ENCODE data around the gene GSAP.

The GSAP gene

DNA sequence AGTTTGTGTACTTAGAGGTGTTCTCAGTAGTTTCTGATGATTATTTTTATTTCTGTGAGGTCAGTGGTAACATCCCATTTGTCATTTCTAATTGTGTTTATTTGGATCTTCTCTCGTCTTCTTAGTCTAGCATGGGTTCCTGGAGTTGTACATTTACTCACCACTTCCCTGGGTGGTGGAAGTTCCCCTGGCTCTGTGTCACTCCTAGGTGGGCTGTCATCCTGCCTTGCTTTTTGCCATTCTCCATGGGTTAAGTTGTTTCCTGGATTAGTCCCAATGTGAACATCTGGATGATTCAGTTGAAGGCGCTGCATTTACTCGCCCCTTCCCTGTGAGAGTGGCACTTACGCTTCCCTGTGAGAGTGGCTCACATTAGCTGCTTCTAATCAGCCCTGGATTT is 48.2 kb downstream of the GSAP start:
- in situ Hi-C loops (cut with HindIII; ENCODE audit: low sequenced_read_pairs): no loop called here
- H3K4me3 ChIP-seq (ENCODE audit: low read depth, low read length): no peak overlapping the region
- TF ChIP-seq, protein P1, sequence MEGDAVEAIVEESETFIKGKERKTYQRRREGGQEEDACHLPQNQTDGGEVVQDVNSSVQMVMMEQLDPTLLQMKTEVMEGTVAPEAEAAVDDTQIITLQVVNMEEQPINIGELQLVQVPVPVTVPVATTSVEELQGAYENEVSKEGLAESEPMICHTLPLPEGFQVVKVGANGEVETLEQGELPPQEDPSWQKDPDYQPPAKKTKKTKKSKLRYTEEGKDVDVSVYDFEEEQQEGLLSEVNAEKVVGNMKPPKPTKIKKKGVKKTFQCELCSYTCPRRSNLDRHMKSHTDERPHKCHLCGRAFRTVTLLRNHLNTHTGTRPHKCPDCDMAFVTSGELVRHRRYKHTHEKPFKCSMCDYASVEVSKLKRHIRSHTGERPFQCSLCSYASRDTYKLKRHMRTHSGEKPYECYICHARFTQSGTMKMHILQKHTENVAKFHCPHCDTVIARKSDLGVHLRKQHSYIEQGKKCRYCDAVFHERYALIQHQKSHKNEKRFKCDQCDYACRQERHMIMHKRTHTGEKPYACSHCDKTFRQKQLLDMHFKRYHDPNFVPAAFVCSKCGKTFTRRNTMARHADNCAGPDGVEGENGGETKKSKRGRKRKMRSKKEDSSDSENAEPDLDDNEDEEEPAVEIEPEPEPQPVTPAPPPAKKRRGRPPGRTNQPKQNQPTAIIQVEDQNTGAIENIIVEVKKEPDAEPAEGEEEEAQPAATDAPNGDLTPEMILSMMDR (IDR thresholded peaks at IDR 0.05; ENCODE audit: low read depth, low read length): no peak
- no peak for DNase-seq (ENCODE audit: low read depth, low spot score)

DNA sequence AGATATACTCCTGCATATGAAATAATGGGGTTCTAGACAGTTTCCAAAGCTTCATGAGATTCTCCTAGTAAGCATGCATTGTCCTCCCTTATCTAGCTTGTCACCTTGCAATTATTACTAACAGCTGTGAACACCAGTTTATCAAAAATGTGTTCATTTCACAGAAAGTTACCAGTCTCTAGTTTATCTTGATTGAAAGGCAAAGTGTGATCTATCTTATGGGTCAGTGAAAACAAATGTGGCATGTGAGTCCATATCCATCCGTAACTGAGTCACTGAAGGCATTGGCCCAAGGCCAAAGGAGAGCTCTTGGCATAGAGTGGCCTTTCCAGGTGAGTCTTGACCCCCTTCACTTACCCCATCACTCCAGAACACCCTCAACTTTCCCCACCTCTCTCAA is 53.2 kb downstream of the GSAP start:
- DNase-seq (ENCODE audit: low read depth, low spot score): no peak
- in situ Hi-C loops (cut with HindIII; ENCODE audit: low sequenced_read_pairs): no loop called here
- TF ChIP-seq, protein P1 (IDR thresholded peaks at IDR 0.05; ENCODE audit: low read depth, low read length): no peak
- no peak overlapping the region for H3K4me3 ChIP-seq (ENCODE audit: low read depth, low read length)

DNA sequence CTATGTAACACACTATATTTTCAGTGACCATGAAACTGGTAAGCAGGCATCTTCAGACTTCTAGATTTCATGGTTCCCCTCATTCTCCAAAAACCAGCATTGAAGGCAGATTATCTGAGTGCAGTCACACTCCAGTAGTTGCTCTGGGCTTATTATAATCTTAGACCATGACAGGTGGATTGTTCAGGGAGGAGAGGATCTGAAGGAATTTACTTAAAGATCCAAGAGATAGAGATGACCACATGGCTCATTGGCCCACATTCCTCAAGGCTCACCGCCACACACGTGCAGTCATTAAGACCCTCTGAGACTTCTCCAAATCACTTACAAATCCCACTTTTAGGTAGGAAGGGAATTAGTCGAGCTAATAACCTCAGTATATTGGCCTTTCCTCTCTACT is 55.2 kb downstream of the GSAP start:
- no peak for DNase-seq (ENCODE audit: low read depth, low spot score)
- TF ChIP-seq, protein P1 (IDR thresholded peaks at IDR 0.05; ENCODE audit: low read depth, low read length): no peak
- no peak overlapping the region for H3K4me3 ChIP-seq (ENCODE audit: low read depth, low read length)
- in situ Hi-C loops (cut with HindIII; ENCODE audit: low sequenced_read_pairs): no loop called here

DNA sequence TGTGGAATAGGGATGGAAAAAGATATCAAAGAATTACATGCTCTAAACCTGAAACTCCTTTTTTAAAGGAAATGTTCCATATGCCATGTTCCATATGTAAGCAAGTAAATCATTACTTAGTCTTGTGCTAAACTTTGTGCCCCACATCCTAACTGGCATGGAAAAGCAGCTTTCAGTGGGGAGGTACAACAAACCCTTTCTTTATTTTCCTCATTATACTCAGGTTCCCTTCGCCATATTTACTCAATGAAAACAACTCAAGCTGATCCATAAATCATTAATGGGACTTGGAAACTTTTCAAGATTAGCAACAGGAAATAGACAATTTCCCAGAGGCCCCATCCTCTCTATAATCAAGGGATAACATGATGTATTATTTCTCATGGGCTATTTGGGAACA is 56.0 kb downstream of the GSAP start:
- H3K4me3 ChIP-seq (ENCODE audit: low read depth, low read length): no peak overlapping the region
- DNase-seq (ENCODE audit: low read depth, low spot score): no peak
- TF ChIP-seq, protein P1 (IDR thresholded peaks at IDR 0.05; ENCODE audit: low read depth, low read length): no peak
- in situ Hi-C loops (cut with HindIII; ENCODE audit: low sequenced_read_pairs): no loop called here

DNA sequence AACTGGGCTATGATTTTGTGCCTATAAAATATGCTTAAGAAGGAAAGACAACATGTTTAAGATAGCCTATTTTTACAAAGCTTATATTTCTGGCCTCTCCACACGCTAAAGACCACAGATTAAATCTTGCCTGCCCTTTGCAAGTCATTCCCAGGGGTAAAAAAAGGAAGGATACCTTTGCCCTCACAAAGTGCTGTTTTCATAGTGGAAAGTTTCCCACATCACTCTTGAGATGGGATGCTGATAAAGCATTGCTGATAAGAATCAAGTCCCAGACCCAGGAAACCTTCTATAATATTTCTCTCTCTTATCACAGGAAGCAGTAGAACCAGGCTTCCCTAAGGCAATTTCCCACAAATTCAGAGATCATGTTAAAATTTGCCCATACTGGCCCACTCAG is 56.5 kb downstream of the GSAP start:
- H3K4me3 ChIP-seq (ENCODE audit: low read depth, low read length): no peak overlapping the region
- DNase-seq (ENCODE audit: low read depth, low spot score): no peak
- TF ChIP-seq, protein P1 (IDR thresholded peaks at IDR 0.05; ENCODE audit: low read depth, low read length): no peak
- in situ Hi-C loops (cut with HindIII; ENCODE audit: low sequenced_read_pairs): no loop called here

DNA sequence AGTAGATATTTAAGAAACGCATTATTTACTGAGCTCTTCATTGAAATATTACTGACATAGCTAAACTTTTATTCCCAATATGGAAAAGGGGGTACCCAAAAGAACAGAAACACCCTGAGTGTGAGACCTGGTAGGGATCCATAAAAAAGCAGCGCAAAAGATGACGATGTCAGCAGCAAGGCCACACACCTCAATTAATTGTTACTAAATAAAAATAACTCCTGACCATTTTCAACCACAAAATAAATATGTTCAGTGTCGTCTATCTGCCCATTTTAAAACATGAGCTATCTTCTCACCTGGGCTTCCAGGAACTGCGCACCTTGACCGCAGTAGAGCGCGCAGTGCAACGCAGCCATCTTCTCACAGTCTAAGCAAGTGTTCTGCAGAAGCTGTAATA is 61.2 kb downstream of the GSAP start:
- in situ Hi-C loops (cut with HindIII; ENCODE audit: low sequenced_read_pairs): no loop called here
- no peak for DNase-seq (ENCODE audit: low read depth, low spot score)
- H3K4me3 ChIP-seq (ENCODE audit: low read depth, low read length): no peak overlapping the region
- TF ChIP-seq, protein P1 (IDR thresholded peaks at IDR 0.05; ENCODE audit: low read depth, low read length): no peak

DNA sequence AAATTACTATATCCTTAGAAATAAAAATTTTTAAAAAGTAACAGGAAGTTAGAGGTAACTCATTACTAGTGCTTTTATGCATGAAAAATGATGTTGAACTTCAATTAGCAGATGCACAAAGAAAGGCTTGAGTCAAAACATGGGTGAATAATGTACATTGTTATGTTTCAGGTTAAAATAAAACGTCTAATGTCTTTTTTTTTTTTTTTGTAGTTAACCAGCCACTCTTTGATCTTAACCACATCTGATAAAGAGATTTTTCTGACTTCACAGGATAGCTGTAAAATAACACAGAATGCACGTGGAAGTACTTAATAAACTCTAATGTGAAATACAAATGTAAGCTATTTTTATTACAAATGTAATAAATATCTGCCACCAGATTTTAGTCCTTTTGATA is 61.7 kb downstream of the GSAP start:
- in situ Hi-C loops (cut with HindIII; ENCODE audit: low sequenced_read_pairs): no loop called here
- no peak for DNase-seq (ENCODE audit: low read depth, low spot score)
- TF ChIP-seq, protein P1 (IDR thresholded peaks at IDR 0.05; ENCODE audit: low read depth, low read length): no peak

More for the DNA sequence above, 61.7 kb downstream of the GSAP start:
- no peak overlapping the region for H3K4me3 ChIP-seq (ENCODE audit: low read depth, low read length)

Data from astrocyte of the spinal cord (primary cell).